ENCODE data around the gene SLC7A11. TPM values are rescaled to one million over a fixed set of nuclear protein-coding genes. Genes with fewer than 3 reads are reported as not detected.

The SLC7A11 gene
- total RNA-seq: 7.1 TPM

DNA sequence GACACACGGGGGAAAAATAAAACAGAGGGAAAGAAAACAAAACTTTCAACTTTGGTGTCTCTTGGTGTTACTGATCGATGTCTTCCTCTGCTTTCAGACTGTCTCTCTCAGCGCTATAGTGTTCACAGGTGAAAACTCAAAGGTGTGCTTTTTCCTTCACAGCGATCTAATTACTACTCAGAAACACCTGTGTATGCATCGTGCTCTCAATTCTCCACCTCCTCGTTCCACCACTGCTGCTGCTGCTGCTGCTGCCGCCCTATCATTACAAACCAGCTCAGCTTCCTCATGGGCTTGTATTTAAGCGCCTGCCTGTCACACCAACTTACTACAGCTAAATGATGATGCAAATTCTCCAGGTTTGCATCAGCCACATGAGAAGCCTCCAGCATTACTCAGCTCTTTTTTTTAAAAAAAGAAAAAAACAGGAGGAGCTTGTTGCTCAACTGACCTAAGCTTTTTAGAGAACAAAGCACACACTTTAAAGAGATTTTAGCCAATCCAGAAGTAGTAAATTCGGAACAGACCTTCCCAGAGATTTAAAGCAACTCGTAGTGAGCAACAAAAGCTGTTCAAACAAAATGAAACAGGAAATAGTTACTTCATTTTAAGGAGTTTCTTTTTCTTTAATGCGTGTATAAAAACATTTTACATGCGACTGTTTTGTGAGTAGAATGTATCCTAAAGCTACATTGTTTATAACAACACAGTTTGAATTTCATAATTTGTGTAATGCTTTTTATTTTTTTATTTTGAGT, at the start of gene SLC7A11:
TSS of gene SLC7A11 (minus strand) at position 274 of the 758 bp plus-strand sequence. CDS start 280 bp downstream, outside the sequence.

All from camera-type eye (tissue), 1 donor.